Iris pigment epithelial cell (primary cell): ENCODE measurements around the gene IRS2.
A peak's percentile ranks its signal among the peaks of the same experiment; 100 is the strongest.
"Not testable (repeated sequence)": the region's sequence is repeated elsewhere in the genome, so short reads cannot be mapped to it uniquely, and the experiment has no call there.

Source experiments
- DNase-seq: peaks from one replicate; pipeline ENCODE4 v3.0.0-alpha.2; 2011; ENCODE audit warnings: low read depth

The IRS2 gene, protein sequence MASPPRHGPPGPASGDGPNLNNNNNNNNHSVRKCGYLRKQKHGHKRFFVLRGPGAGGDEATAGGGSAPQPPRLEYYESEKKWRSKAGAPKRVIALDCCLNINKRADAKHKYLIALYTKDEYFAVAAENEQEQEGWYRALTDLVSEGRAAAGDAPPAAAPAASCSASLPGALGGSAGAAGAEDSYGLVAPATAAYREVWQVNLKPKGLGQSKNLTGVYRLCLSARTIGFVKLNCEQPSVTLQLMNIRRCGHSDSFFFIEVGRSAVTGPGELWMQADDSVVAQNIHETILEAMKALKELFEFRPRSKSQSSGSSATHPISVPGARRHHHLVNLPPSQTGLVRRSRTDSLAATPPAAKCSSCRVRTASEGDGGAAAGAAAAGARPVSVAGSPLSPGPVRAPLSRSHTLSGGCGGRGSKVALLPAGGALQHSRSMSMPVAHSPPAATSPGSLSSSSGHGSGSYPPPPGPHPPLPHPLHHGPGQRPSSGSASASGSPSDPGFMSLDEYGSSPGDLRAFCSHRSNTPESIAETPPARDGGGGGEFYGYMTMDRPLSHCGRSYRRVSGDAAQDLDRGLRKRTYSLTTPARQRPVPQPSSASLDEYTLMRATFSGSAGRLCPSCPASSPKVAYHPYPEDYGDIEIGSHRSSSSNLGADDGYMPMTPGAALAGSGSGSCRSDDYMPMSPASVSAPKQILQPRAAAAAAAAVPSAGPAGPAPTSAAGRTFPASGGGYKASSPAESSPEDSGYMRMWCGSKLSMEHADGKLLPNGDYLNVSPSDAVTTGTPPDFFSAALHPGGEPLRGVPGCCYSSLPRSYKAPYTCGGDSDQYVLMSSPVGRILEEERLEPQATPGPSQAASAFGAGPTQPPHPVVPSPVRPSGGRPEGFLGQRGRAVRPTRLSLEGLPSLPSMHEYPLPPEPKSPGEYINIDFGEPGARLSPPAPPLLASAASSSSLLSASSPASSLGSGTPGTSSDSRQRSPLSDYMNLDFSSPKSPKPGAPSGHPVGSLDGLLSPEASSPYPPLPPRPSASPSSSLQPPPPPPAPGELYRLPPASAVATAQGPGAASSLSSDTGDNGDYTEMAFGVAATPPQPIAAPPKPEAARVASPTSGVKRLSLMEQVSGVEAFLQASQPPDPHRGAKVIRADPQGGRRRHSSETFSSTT (N-terminal part only)

DNA sequence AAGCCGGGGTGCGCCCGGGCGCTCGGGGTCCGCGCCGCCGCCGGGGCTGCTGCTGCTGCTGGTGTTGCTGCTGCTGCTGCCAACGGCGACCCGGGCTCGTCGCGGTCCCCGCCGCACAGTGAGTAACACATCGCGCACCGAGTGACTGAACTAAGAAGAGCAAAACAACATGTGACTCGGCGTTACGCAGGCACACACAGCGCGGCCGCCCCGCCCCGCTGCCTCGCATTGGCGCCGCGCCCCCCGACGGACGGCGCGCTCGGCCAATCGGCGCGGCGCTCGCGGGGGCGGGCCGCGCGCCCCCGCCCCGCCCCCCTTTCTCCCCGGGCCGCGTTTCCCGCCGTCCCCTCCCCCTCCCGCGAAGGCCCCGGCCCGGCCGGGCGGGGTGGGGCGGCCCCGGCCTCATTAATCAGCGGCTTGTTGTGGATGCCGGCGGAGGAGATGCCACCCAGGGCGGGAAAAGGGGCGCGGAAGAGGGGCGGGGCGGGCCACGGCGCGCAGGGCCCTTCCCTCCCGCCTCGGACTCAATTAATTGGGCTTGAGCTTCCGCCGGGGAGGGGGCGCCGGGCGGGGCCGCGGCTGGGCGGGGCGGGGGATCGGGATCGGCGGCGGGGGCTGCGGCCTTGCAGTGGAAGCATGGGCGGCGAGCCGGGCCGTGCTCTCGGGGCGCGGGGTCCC is at the start of gene IRS2:
Gene IRS2, minus strand, starts transcription at position 127 of the 678 bp plus-strand sequence. CDS start 530 bp downstream, outside the sequence.
- DNase-seq = peak; percentile 94

DNA sequence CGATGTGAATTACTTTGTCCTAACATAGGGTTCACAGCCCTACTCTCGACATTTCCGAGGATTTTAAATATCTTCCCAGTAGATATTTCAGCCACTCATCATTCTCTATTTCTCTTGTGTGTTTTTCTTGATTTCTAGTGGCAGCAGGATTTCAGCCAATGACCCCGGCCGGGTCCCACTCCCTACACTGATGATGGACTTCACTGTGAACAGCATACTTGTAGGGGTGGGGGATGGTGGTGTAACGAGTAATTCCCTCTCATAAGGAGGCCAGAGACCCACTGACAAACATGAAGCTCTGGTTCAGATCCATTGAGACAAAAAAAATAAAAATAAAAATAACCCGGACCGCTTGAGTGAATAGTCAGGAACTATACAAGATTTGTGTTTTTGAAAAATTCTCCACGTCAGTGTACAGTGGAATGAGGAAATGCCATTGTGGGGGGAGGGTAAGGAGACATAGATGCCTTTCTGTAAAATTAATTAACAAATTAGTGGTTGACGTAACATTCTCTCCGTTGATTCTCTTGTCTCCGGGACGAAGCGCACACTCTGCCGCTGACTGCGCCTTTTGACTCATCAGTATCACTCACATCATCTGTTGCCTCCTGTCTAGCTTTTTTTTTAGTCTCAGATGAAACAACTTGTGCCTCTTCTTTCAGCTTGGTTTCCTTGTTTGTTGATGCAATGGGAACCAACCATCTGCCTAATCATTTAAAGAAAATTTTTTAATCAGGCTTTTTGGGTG is 48.8 kb upstream of the IRS2 start:
- DNase-seq = peak; percentile 66

DNA sequence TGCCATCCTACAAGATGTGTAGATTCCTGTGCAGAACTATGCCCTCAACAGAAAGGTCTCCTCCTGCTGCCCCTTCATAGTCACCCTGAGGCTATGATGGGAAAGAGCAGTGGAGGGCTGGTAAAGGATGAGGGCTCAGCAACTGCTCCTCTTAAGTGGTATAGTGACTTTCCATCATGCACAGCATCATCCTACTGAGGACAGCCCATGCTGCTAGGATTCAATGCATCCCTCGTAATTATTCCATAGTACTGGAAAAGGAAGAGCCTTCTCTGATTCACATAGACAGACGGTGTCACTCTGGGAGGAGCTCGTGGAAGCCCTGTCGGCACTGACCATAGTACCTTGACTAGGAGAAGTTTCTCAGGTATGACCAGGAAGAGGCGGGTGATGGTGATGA is 47.6 kb upstream of the IRS2 start:
- no peak for DNase-seq

DNA sequence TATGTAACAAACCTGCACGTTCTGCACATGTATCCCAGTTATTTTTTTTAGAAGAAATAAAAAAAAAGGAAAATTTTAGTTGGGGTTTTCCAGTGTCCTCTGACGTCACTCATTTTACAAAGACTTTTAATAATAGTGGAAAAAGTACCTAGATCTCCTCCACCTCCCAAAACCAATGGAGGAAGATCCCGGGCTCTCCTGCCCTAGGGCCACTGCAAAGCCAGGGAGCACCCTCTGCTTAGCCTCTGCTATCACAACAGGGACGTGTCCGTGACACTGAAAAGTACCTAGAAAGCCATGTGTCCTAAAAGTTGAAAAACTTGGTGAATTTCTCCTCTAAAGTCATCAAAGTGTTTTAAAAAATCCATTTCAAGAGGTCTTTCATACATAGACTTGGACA is 46.7 kb upstream of the IRS2 start:
- DNase-seq = no peak

DNA sequence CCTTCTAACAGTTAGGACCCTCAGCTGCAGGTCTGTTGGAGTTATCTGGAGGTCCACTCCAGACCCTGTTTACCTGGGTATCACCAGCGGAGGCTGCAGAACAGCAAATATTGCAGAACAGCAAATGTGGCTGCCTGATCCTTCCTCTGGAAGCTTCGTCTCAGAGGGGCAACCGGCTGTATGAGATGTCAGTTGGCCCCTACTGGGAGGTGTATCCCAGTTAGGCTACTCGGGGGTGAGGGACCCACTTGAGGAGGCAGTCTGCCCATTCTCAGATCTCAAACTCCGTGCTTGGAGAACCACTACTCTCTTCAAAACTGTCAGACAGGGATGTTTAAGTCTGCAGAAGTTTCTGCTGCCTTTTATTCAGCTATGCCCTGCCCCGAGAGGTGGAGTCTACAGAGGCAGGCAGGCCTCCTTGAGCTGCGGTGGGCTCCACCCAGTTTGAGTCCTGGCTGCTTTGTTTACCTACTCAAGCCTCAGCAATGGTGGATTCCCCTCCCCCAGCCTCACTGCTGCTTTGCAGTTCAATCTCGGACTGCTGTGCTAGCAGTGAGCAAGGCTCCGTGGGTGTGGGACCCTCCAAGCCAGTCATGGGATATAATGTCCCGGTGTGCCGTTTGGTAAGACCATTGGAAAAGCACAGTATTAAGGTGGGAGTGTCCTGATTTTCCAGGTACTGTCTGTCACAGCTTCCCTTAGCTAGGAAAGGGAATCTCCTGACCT is 42.4 kb upstream of the IRS2 start:
- not testable (repeated sequence) for DNase-seq

DNA sequence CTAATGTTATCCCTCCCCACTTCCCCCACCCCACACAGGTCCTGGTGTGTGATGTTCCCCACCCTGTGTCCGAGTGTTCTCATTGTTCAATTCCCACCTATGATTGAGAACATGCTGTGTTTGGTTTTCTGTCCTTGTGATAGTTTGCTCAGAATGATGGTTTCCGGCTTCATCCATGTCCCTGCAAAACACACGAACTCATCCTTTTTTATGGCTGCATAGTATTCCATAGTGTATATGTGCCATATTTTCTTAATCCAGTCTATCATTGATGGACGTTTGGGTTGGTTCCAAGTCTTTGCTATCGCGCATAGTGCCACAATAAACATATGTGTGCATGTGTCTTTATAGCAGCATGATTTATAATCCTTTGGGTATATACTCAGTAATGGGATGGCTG is 36.8 kb upstream of the IRS2 start:
- DNase-seq = not testable (repeated sequence)

DNA sequence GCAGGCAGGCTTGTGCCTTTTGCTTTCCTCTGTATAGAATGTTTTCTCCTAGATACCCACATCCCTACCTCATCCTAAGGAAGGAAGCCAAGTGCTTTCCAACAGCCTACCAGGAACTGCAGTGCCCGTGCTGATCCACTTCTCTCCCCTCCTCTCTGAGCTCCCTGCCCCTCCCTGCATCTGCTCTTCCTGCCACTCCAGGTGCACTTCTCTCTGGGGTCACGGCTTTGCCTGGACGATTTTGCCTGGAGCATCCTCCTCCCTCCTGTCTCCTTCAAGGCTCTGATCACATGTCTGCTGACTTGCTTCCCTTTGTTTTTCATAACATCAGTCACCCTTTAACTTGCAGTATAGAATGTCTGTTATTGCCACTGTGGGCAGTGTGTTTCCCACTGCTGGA is 34.7 kb upstream of the IRS2 start:
- DNase-seq = no peak

DNA sequence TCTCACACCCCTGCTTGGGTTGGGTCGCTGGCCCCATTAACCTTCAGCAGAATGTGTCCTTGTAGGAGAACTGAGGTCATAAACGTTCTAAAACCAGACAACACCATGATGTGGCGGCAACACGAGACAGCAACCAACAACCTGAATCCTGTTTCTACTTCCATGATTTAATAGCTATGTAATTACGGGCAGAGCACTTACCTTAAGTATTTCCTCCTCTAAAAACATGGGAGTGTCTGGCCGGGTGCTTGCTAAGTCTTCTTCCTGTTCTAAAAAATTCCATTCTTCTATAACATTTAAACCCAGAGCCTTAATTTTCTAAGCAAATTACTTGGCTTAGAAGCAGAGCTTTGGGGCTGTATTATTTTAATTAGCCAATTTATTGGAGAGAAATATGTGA is 33.5 kb upstream of the IRS2 start:
- no peak for DNase-seq

DNA sequence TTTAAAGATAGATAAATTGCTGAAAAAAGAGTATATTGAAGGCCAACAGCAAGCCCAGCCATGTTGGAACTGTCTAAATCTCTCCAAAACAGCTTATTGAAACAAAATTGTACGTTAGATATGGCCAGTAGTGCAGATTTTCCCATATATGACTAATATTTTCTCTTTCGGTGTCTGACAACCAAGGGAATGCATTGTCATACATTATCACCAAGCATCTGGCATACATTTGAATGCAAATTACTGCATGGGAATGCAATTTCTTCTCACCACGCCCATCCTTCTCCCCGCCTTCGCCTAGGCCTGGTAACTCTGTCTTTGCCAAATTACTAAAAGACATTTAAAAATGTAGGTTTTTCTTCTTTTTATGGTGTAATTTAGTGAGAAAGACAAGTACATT is 32.5 kb upstream of the IRS2 start:
- no peak for DNase-seq

DNA sequence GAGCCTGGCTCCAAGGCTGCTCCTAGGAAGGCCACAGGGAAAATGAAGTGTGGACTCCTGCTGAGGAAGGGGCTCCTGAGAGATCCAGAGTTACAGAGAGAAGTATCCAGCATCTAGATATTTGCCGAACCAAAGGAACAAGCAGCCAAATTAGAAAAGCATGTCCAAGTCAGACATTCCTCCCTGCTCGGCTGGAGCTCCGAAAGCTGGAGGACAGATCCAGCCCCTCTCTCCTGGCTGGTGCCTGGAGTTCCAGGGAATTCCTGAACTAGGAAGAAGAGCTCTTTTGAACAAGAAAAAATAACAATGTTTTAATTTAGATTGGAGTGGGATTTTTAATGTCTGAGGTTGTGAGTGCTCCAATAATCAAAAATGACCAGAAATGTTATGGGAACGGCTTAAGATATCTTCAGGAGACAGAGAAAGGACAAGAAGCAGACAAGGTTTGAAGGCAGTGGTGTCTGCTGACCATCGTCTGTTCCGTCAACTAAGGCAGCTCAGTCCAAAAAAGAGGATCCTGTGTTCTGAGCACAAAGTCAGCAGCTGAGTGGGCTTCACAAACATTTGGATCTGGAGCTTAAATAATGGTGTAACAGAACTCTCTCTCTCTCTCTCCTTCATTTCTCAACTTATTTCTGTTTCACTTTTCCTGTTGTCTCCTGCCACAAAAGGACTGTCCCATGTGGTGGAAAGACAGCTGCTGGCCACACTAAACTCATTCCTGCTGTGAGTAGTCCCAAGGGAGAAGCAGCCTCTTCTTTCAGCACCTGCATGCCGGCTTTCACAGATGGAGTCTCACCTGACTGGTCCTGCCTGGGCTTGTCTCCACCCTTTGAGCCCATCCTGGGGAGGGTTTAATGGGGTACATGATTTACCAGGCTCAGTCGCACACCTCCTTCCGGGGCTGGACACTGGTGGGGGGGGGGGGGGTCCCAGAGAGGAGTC is 31.5 kb upstream of the IRS2 start:
- no peak for DNase-seq

DNA sequence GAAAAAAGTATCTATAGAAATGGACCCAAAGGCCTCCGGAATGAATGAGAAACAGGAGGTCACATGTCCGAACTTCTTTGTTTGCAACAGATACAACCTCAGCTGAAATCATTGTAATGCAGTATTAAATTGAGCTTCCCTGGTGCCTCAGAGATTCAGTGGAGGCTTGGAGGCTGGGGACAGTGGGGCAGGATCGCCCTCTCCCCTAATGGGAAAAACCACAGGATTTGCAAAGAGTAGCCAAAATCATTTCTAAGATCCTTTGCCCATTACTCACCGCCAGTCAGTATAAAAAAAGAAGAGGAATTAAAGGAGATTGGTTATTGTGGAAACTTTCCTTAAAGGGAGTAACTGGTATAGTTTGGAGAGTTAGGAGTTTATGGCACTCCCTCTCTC is 30.4 kb upstream of the IRS2 start:
- peak; percentile 37 for DNase-seq

DNA sequence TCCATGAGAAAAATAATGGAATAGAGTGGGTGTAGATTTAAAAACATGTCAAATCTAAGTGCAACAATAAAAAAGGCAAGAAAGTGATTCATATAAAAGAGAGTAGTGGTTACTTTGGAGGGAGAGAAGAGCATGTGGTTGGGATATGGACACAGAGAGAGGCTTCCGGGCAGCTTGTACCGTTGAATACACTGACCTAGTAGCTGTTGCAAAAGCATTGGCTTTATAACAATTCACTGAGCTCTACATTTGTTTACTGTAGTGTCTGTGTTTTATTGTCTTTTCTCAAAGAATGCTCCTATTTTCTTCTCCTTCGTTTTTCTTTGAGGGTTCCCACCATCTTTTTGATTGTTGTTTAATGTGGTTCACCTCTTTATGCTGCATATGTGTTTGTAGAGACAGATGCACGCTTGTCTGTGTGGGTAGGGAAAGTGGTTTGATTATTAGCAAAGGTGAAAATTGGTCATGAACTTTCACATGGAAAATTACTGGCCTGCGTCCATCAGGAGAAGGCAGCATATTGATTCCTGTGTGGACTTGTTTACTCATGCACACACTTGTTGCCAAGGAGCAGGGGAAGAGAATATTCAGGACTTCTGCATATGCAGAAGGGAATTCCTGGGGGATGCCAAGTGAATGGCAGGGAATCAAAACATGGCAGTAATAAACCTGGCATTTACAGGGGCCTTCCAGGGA is 29.9 kb upstream of the IRS2 start:
- DNase-seq = no peak

DNA sequence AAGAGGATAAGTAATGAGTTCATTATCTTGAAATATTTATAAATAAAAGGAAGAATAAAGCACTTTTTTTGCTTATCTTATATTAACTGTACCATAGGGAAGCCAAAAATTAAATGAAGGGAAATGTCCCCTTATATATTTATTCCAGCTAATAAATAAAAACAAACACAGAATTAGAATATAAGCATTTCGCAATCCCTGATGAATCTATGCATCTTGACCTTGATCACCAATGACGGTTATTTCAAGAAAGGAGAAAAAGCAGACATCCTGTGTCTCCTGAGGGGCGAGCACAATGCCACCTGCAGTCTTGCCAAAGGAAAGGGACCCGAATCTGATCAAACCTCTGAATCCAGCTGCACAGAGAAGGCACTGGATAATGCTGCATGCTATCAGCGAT is 29.3 kb upstream of the IRS2 start:
- no peak for DNase-seq

DNA sequence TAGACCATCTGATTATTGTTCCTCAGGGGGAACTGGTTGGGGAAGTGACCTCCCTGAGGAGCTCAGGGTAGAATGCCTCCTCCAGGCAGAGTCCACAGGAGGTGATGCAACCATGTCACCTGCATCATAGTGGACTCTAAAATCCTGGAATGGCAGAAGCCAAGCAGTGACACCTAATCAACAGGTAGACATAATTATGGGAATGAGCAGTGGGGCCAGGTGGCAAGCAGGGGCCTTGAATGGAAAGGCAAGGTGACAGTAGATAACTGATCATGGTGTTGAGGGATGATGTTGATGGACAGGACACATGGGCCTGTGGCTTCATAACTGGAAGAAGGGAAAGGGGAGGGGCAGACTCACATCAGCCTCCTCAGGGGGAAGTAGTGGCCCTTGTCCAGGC is 27.3 kb upstream of the IRS2 start:
- no peak for DNase-seq

DNA sequence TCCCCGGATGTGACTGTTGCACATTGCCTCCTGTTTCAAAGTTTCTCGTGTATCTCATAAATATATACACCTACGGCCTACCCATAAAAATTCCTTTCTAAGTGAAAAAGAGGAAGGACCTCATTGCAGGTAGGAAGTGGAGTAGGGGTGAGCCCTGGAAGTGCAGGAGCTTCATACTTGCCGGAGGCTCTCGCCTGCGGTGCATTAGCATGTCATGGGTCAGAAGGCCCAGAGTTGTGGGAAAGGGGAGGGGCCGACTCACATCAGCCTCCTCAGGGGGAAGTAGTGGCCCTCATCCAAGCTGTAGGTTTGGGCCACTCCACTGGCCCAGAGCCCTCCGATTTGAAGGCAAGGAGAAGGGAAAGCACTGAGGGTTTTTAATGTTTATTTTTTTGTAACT is 26.0 kb upstream of the IRS2 start:
- DNase-seq = no peak

DNA sequence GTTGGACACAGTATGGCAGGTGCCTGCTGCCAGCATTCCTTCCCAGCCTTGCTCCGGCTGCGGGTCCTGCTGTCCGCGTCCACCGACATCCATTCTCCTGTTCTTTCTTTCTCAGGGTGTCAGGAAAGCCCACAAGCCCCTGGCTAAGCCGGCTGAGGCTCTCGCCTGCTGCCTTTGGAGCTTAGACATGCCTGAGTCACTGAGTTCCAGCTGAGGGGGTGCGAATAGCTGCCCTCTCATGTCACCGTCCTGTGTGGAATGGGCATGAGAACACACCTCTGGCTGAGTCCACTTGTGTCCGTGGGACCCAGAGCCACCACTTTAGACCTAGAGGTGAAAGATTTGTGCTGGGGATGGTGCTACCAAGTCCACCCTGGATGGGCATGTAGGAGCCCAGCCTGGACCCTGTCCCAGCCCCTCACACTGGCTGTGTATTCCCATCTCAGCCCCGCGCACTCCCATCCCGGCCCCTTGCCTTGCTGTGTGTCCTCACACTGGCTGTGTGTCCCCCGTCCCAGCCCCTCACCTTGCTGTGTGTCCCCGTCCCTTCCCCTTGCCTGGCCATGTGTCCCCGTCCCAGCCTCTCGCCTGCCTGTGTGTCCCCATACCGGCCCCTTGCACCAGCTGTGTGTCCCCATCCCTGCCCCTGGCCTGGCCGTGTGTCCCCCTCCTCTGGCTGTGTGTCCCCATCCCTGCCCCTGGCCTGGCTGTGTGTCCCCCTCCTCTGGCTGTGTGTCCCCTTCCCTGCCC is 24.6 kb upstream of the IRS2 start:
- no peak for DNase-seq

DNA sequence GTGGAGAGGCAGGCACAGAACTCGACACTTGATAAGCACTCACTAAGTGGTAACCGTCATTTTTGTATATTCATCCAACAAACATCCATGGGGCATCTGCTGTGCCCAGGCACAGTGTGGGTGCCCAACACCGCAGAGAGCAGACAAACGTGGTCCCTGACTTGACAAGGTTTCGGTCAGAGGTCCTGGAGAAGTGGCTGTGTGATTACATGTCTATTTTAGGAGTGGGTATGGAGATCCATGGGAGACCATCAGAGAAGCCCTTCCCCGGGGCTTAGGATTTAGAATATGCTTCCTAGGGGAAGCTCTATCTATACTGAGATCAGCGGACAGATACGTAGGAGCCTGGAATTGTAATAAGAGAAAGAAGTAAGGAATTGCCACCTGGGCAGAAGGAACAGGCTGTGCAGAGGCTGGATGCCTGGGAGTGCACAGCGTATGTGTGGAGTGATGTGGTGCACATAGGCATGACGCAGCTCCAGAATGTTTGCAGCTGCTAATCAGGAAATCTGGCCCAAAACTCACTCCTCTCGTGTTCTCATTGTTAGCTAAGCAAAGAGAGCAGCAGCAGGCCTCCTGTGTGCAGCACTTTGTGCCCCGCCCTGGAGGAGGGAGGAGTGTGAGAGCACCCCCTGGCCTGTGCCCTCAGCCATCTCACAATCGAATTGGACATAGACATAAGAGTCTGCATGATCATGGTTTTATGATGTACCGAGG is 23.0 kb upstream of the IRS2 start:
- DNase-seq = no peak
